Measurements from ENCODE around the gene CCHCR1.

CCHCR1 gene

DNA sequence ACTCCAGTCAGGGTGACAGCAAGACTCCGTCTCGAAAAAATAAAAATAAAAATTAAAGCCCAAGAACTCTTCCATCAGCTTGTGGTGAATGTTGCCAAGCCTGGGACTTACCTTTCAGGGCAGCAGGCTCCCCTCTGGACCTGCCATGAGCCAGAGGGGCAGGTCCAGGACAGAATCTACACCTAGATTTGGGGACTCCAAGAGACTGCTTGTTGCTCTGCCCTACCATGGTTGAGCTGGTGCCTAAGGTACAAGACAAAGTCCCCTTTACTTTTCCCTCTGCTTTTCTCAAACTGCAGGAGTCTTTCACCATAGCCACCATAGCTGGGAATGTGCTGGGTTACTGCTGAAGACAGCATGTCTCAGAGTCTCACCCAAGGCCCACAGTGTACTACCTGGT lies 54.5 kb downstream of the CCHCR1 start:
- DNase-seq (ENCODE audit: low read depth) = no peak

DNA sequence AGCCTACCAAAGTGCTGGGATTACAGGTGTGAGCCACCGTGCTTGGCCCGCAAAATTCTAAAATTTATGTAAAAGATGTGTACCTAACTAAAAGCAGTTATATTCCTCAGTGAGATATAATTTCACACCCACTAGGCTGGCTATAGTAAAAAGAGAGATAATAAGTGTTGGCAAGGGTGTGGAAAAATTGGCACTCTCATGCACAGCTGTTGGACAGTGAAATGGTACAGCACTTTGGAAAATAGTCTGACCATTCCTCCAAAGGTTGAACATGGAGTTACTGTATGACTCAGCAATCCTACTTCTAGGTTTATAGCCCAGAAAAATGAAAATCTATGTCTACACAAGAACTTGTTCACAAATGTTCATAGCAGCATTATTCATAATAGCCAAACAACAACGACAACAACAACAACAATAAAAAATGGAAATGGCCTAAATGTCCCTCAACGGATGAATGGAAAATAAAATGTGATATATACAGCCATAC lies 59.1 kb downstream of the CCHCR1 start:
- no peak for DNase-seq (ENCODE audit: low read depth)

DNA sequence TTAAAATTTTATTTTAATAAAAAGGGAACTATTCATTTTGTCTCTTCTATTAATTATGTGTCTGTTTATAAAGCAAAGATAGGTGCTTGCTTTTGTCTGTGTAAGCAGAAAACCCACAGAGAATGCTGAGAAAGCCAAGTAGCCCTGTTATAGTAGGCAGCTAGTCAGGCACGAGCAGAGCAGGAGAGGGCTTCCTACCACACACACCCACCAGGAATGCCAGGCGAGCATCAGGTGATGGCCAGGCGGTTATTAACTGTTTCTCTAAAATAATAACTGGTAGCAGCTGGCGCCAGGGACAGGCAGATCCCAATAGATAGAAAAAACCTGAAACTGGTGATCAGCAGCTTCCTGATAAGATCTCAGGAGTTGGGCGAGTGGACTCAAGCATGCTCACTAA lies 60.9 kb downstream of the CCHCR1 start:
- no peak for DNase-seq (ENCODE audit: low read depth)

DNA sequence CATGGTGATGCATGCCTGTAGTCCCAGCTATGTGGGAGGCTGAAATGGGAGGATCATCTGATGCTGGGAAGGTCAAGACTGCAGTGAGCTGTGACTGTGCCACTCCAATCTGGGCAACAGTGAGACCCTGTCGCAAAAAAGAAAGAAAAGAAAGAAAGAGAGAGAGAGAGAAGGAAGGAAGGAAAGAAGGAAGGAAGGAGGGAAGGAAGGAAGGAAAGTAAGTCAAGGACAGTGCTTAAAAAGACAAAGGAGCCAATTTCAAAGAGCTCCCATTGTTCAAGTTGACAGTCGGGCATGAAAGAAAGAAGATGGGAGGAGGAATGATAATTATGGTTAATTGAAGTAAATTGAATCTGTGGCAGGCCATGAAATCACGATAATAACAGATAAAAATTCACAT lies 61.4 kb downstream of the CCHCR1 start:
- DNase-seq (ENCODE audit: low read depth) = no peak

DNA sequence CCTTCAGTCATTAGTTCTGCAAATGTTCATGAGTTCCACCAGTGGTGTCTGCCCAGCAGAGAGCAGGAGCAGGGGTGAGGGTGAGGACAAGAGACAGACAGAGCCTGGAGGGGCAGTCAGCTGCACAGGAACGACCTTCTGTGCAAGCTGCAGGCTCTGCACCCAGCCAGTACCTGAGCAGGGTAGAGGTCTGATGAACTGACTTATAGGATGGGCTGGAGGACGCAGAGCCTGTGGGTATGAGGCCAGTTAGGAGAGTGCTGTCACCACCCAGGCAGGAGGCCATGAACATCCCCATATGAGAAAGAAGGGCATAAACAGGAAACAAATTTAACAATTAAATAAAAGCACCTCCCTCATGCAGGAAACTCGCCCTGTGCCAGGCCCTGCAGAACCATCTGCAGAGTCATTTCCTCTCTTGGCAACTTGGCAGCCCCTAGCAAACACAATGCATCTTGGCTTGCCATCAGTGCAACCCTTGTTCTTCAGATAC lies 63.2 kb downstream of the CCHCR1 start:
- DNase-seq (ENCODE audit: low read depth) = no peak

DNA sequence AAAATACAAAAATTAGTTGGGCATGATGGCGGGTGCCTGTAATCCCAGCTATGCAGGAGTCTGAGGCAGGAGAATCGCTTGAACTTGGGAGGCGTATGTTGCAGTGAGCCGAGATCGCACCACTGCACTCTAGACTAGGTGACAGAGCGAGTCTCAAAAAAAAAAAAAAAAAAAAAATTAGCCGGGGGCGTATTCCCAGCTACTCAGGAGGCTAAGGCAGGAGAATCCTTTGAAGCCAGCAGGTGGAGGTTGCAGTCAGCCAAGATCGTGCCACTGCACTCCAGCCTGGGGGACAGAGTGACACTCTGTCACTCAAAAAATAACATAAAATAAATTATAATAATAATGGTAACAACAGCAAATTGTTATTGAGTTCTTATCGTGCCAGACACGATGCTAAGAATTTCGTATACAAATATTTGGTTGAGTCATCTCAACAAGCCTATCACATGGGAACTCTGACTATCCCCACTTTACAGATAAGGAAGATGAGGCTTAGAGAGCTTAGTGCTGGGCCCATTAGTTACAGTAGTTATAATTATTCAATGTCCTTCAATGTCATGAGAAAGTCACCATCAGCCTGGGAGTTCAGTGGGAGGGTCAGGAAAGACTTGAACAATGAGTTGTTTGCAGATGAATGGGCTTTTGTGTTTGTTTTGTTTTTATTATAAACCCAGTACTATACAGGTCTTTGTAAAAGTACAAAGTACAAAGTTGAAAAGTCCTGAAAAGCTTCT lies 64.7 kb downstream of the CCHCR1 start:
- DNase-seq (ENCODE audit: low read depth) = no peak
